ENCODE data around the gene FZD10. TPM values are rescaled to one million over a fixed set of nuclear protein-coding genes. Genes with fewer than 3 reads are reported as not detected.
A peak's percentile ranks its signal among the peaks of the same experiment; 100 is the strongest.

Gene FZD10
- total RNA-seq, 1 donor from 2014 or later, result 0.21 TPM

DNA sequence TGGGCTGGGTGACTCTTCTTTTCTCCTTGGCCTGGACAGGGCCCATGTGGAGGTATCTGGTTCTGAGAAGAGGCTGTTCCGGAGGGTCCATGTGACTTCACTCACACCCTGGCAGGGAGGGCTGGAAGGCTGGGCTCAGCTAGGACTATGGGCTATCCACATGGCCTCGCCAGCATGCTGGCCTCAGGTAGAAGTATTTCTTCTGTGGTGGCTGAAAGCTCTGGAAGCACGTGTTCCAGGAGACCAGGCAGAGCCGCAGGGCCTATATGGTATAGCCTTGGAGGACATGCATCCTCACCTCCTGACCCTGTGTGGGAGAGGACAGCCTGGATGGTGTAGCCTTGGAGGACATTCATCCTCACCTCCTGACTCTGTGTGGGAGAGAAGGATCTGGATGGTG is 38.2 kb upstream of the FZD10 start:
- H3K27ac ChIP-seq, result no peak overlapping the region
- no peaks in the 10 kb centered on the region for H3K9me3 ChIP-seq
- no peaks in the 10 kb centered on the region for H3K27me3 ChIP-seq
- DNase-seq (ENCODE audit: low spot score in 2 of 2), result no peak
- intact Hi-C loops (cut with DNase I), result no loop called here
- H3K36me3 ChIP-seq, result no peaks in the 10 kb centered on the region
- no peak overlapping the region for H3K4me3 ChIP-seq
- TF ChIP-seq, protein P1, sequence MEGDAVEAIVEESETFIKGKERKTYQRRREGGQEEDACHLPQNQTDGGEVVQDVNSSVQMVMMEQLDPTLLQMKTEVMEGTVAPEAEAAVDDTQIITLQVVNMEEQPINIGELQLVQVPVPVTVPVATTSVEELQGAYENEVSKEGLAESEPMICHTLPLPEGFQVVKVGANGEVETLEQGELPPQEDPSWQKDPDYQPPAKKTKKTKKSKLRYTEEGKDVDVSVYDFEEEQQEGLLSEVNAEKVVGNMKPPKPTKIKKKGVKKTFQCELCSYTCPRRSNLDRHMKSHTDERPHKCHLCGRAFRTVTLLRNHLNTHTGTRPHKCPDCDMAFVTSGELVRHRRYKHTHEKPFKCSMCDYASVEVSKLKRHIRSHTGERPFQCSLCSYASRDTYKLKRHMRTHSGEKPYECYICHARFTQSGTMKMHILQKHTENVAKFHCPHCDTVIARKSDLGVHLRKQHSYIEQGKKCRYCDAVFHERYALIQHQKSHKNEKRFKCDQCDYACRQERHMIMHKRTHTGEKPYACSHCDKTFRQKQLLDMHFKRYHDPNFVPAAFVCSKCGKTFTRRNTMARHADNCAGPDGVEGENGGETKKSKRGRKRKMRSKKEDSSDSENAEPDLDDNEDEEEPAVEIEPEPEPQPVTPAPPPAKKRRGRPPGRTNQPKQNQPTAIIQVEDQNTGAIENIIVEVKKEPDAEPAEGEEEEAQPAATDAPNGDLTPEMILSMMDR (IDR thresholded peaks at IDR 0.05), result no peak
- H3K4me1 ChIP-seq, result no peaks in the 10 kb centered on the region

DNA sequence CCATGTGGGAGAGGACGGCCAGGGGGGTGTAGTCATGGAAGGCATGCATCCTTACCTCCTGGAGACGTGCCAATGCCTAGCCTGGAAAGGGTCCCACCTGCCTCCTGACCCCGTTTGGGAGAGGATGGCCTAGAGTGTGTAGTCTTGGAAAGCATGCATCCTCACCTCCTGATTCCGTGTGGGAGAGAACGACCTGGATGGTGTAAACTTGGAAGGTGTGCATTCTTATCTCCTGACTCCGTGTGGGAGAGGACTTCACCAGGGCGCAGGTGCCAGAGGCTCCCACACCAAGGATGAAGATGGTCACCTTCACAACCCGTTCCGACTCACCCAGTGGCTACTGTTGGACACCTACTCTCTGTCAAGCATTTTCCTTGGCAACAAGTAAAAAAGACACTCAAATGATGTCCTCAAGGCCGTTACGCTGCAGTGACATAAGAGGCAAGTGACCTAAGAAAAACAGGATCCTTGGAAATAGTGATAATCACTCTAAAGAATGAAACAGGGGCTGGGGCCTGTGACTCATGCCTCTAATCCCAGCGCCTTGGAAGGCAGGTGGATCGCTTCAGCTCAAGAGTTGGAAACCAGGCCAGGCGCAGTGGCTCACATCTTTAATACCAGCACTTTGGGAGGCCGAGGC is 37.5 kb upstream of the FZD10 start:
- no peaks in the 10 kb centered on the region for H3K9me3 ChIP-seq
- no peaks in the 10 kb centered on the region for H3K36me3 ChIP-seq
- intact Hi-C loops (cut with DNase I), result no loop called here
- no peak overlapping the region for H3K4me3 ChIP-seq
- DNase-seq (ENCODE audit: low spot score in 2 of 2), result no peak
- TF ChIP-seq, protein P1 (IDR thresholded peaks at IDR 0.05), result no peak
- no peak overlapping the region for H3K27ac ChIP-seq
- no peaks in the 10 kb centered on the region for H3K4me1 ChIP-seq
- H3K27me3 ChIP-seq, result no peaks in the 10 kb centered on the region

DNA sequence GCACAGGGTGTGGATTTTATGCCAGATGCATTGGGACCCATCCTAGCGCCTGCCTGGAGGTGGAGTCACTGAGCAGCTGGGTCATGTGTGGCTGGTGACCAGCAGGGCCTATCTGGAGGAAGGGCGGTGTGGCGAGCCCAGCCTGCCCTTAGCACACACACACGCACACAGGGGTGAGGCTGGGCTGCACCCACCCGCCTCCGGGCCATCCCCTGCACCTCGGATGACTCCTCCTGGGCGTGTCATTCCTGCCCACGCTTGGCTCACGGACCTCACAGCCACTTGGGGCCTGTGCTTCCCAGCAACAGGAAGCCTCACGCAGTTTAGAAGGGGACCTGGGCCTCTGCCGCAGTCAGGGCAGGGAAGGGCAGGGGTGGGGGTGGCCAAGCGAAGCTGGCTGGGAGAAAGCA is 36.2 kb upstream of the FZD10 start:
- H3K9me3 ChIP-seq, result no peaks in the 10 kb centered on the region
- no peak overlapping the region for H3K4me3 ChIP-seq
- H3K4me1 ChIP-seq, result no peaks in the 10 kb centered on the region
- DNase-seq (ENCODE audit: low spot score in 2 of 2), result no peak
- no peaks in the 10 kb centered on the region for H3K36me3 ChIP-seq
- intact Hi-C loops (cut with DNase I), result no loop called here
- H3K27ac ChIP-seq, result no peak overlapping the region
- TF ChIP-seq, protein P1 (IDR thresholded peaks at IDR 0.05), result no peak
- no peaks in the 10 kb centered on the region for H3K27me3 ChIP-seq

- no peak overlapping the region for H3K4me3 ChIP-seq
- intact Hi-C loops (cut with DNase I), result no loop called here
- H3K27me3 ChIP-seq, result no peaks in the 10 kb centered on the region
- peak overlapping the region in 1 of 2 donors; percentile 76 for H3K27ac ChIP-seq
- no peaks in the 10 kb centered on the region for H3K36me3 ChIP-seq
- H3K9me3 ChIP-seq, result no peaks in the 10 kb centered on the region
- no peaks in the 10 kb centered on the region for H3K4me1 ChIP-seq
- TF ChIP-seq, protein P1 (IDR thresholded peaks at IDR 0.05), result no peak
- no peak for DNase-seq (ENCODE audit: low spot score in 2 of 2)
Observed at GRCh38 chr12:130127532-130127911, 34.7 kb upstream of the FZD10 start.

DNA sequence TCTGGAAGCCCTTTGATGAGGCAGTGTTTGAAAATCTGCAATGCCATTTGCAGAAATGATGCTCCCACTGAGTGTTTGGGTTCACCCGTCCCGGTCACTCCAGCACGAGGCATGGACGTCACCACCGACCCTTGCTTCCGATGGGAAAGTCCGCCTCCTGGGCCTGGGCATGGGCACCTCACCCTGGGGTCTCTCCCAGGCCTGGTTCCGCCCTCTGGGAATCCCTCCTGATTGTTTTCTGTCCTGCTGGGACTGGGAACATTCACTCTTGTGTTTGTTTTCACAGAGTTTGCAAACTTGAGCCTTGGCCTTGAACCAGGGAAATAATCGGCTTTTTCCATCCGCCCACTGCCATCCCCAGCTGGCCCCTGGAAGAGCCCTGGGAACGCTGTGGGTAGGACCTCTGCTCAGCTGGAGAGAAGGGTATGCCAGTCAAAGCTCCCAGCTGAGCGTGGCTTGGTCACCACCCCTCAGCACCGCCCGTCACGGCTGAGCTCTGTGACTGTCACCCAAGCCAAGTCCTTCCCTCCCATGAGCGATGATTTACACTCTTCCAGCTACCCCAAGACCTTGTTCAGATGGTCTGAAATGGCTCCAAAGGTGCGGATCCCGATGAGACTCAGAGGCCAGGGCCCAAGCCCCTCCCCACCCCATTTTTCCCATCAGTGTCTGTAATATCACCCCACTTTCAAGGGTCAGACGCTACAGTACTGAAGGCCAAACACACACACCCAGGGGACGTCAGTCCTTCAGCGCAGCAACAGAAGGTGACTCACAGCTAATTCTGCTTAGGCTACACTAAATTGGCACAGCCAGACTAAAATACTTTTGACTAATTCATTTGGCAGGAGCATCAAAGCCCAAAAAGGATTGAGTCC is 34.1 kb upstream of the FZD10 start:
- Histone ChIP-seq H3K9me3 (no peaks in the 10 kb centered on the region), H3K4me1 (no peaks in the 10 kb centered on the region), H3K27ac (peak overlapping the region; percentile 60 to 76), H3K4me3 (peak overlapping the region in 1 of 2 donors; percentile 39), H3K27me3 (no peaks in the 10 kb centered on the region), H3K36me3 (no peaks in the 10 kb centered on the region)
- intact Hi-C loops (cut with DNase I), result no loop called here
- peak; percentile 9 to 71 for DNase-seq (ENCODE audit: low spot score in 2 of 2)
- TF ChIP-seq, protein P1 (IDR thresholded peaks at IDR 0.05), result no peak
